ENCODE measurements around the gene PSORS1C1.

The PSORS1C1 gene

DNA sequence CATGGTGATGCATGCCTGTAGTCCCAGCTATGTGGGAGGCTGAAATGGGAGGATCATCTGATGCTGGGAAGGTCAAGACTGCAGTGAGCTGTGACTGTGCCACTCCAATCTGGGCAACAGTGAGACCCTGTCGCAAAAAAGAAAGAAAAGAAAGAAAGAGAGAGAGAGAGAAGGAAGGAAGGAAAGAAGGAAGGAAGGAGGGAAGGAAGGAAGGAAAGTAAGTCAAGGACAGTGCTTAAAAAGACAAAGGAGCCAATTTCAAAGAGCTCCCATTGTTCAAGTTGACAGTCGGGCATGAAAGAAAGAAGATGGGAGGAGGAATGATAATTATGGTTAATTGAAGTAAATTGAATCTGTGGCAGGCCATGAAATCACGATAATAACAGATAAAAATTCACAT lies 18.4 kb upstream of the PSORS1C1 start:
- DNase-seq, result no peak

GRCh38 chr6:31096656-31097055 lies 17.9 kb upstream of the PSORS1C1 start:
- no peak for DNase-seq

DNA sequence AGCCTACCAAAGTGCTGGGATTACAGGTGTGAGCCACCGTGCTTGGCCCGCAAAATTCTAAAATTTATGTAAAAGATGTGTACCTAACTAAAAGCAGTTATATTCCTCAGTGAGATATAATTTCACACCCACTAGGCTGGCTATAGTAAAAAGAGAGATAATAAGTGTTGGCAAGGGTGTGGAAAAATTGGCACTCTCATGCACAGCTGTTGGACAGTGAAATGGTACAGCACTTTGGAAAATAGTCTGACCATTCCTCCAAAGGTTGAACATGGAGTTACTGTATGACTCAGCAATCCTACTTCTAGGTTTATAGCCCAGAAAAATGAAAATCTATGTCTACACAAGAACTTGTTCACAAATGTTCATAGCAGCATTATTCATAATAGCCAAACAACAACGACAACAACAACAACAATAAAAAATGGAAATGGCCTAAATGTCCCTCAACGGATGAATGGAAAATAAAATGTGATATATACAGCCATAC lies 16.1 kb upstream of the PSORS1C1 start:
- DNase-seq, result no peak

DNA sequence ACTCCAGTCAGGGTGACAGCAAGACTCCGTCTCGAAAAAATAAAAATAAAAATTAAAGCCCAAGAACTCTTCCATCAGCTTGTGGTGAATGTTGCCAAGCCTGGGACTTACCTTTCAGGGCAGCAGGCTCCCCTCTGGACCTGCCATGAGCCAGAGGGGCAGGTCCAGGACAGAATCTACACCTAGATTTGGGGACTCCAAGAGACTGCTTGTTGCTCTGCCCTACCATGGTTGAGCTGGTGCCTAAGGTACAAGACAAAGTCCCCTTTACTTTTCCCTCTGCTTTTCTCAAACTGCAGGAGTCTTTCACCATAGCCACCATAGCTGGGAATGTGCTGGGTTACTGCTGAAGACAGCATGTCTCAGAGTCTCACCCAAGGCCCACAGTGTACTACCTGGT lies 11.5 kb upstream of the PSORS1C1 start:
- no peak for DNase-seq

GRCh38 chr6:31107052-31107451 lies 7.5 kb upstream of the PSORS1C1 start:
- DNase-seq, result no peak

- DNase-seq, result no peak
These were observed 3.6 kb upstream of the PSORS1C1 start for GRCh38 chr6:31110825-31111582.

DNA sequence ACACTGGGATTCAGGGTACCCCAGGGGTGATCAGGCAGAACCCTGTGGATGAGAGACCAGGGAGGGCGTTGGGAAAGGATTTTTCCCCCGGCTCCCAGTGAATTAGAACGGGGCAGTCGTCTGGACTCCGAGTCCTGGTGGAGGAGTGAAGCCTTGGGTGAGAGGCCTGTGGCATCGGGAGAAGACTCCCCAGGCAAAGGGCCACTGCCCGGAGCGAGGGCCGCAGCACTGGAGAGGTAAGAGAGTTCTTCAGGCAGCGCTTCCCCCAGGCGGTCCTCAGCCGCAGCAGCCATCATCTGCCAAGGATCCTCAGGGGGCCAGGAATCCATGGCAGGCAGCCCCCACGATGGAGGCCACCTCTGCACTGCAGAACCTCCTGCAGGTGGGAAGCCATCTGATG lies 2.9 kb upstream of the PSORS1C1 start:
- no peak for DNase-seq

DNA sequence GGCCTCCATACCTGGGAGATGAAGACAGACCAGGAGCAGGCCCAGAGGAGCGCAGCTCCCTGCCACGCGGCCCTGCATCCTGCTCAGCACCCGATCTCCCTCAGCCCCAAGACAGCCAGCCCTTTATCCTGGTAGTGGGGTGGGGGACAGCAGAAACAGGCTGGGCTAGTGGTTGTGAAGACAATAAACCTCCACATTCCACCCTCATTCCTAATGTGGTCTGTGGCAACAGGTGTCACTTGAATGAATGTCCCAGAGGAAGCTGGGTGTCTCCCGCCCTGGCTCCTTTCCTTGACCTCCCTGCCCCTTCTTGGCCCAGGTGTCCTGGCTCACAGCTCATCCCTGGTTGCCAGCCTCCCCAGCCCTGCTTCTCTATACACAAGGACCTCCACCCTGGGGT lies 2.1 kb upstream of the PSORS1C1 start, which contains the start of gene C6orf15:
TSS of gene C6orf15 (minus strand) at position 98 of the 400 bp plus-strand sequence. CDS start at position 78, 20 bp downstream.
- DNase-seq, result no peak

GRCh38 chr6:31113861-31114540 lies 599 bp upstream of the PSORS1C1 start:
- no peak for DNase-seq

DNA sequence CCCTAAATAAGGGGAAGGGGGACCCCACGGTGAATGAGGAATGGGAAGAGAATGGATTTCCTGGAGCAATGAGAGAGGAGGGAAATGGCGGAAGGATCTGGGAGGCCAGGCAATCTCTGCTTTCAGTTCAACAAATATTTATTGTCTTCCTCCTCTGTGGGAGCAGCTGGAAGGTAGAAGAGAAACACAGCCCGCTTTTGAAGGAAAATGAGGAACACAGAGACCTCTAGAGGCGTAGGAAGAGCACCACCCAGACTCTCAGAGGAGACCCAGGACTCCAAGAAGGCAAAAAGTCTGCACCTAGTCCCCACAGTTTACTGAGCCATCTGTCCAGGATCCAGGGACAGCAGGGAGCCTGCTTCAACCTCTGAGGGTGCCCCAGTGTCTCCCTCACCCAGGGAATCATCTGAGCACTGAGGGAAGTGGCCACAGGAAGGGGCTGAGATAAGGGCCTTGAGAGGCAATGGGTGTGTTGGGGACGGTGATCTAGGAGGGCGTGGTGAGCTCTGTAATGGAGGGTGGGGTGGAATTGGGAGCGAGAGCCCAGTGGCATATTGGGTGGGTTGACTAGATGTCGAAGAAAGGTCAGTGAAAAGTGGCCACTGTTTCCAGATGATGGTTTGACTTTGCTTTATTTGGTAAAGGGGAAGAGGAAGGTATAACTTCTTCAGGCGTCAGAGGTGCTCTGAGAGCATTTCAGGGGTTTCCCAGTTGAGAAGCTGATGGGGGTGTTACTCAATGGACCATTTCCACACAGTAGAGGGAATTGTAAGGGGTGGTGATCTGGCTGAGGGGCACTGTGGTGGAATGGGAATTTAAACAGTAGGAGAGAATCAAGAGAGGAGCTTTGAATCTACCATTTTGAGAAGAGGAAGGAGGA lies 610 bp downstream of the PSORS1C1 start:
- DNase-seq, result no peak

DNA sequence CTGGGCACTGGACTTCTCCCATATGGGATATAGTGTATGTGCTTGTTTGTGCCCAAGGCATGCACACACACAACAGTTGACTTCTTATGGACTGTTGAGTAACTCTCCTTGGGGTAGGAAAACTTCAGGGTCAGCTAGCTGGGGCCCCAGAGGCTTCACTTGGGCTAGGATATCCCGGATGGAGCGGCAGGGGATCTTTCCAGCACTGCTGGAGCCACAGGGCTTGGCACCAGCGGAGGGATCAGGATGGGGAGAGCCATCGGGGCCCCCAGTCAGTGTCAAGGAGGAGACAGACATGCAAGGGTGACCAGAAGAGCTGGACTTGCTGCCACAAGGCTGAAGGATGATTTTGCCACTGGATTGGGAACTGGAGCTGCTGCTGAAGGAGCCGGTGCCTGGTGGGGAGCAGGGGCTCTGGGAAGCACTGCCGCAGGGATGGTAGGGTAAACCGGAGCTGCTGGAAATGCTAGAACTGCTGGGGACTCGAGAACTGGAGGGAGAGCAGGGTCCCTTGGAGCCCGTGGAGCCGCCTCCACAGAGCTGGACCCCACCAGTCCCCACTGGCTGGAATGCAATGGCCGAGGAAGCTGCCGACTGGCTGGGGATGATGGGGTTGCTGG lies 1.5 kb downstream of the PSORS1C1 start:
- no peak for DNase-seq

DNA sequence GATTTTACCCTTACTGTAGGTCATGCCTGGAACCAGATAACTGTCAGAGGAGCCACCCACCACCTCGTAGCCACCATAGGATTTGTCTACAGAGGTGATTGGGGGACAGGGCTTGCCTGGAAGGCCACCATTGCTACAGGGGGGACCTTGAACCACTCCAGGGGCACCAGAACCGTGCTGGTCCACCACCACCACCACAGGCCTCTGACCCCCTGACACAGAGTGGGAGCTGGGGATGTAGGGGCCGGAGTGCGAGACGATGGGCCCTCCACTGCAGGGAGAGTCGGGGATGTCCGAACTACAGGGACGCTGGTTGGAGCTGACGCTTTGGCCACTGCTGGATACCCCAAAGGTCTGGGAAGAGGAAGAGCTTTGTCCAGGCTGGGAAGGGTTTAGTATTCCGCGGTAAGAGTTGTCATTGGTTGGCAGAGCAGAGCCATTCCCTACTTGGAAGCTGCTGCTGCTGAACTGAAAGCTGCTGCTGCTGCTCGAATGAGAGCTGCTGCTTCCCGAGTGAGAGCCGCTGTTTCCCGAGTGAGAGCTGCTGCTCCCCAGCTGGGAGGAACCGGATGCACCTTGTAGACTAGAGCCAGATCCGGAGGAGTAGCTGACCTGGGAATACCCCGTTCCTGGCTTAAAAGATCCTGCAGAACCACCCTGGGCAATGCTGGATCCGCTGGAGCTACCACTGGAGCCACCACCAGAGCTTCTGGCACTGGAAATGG lies 2.2 kb downstream of the PSORS1C1 start:
- no peak for DNase-seq

- DNase-seq, result no peak
These were observed 3.6 kb downstream of the PSORS1C1 start for GRCh38 chr6:31118178-31118577.

DNA sequence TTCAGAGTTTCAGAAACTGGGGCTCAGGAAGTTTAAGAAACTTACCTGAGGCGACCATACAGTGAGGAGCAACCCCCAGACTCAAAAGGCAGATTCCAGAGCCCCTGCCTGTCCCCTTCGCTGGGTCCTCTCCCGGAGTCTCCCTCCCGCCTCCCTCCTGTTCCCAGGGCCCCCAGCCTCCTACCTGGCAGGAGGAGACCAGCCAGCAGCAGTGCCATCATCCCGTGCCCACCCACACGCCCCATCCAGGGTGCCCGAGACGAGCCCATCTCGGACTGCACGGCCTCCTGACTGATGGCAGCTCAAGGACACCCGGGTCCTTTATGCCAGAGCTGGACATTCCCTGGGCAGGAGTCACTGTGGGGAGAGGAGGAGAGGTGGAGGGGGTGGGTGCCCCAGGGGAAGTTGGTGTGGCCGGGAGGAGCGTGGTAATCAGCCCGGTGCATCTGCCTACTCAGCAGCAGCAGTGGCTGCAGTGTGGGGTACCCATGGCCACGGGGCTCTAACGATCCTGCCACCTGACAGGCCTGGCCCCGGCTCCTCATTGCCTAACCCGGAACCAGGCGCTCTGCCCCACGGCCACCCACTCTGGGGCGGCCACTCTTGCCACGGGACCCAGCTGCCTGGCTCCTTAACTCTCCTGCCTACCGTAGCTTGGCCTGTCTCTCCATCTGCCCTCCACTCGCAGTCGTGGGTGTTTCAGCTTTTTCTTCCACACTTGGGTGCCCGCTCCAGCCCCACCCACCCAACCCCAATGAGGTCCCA lies 5.7 kb downstream of the PSORS1C1 start, which contains the start of gene CDSN:
TSS of gene CDSN (minus strand) at position 296 of the 765 bp plus-strand sequence. CDS start at position 269, 27 bp downstream.
- no peak for DNase-seq

- no peak for DNase-seq
These were observed 6.7 kb downstream of the PSORS1C1 start for GRCh38 chr6:31121131-31121790.

DNA sequence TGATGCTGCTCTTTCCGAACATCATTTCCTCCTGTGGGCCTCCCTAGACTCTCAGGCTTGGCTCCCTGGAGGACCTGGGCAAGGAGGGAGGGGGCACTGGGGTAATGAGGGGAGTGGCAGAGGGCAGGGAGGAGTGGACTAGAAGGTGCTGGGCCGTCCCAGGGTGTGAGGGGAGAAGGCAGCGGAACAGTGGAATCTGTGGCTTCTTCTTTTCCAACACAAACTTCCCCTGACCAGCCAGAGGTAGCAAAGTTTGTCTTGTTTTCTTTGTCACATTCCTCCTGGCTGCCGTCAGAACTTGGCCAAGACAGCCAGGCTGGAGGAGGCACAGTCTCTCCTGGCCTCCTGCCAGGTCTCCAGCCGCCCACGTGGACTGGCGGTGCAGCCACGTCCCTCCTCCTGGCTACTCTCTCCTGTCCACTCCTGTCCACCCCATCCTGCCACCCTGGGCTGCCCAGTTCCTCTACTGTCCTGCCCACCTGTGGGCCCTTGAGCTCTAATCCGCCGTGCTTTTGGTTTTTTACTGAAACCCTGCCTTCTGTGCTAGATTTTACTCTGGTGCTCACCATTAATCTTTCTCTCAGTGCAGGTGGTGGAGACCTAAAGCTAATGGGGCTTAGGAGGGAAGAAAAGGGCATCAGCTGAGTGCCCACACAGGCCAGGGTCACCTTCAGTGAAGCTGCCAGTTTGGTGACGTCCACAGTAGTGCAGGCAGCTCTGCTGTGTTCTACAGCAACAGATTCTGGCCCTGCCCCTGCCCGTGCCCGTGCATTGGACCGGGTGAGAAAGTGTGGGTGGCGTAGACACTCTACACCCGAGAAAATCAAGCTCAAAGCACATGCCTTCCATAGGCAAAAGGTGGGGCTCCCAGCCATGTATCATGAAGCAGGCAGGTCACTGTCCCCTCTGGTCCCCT lies 8.4 kb downstream of the PSORS1C1 start:
- peak; percentile 64 for DNase-seq

GRCh38 chr6:31125162-31125561 lies 10.6 kb downstream of the PSORS1C1 start:
- DNase-seq, result no peak

GRCh38 chr6:31125586-31126363 lies 11.2 kb downstream of the PSORS1C1 start:
- DNase-seq, result no peak
